Measurements from ENCODE around the gene VDAC1. TPM values are rescaled to one million over a fixed set of nuclear protein-coding genes. Genes with fewer than 3 reads are reported as not detected.

The VDAC1 gene
- total and polyA plus RNA-seq, 9 donors: 41.1 to 171 (median 89.9) TPM

GRCh38 chr5:133932441-133933168, 72.2 kb downstream of the VDAC1 start:
- Histone ChIP-seq H3K36me3 (no peaks in the 10 kb centered on the region), H3K27me3 (no peaks in the 10 kb centered on the region), H3K4me1 (ENCODE audit: insufficient read depth) (no peaks in the 10 kb centered on the region), H3K9me3 (no peaks in the 10 kb centered on the region), H3K27ac (no peak overlapping the region), H3K4me3 (no peak overlapping the region)
- TF ChIP-seq CTCF (IDR thresholded peaks at IDR 0.05): no peak
- no peak for TF ChIP-seq EP300 (IDR thresholded peaks at IDR 0.05)
- TF ChIP-seq POLR2A (IDR thresholded peaks at IDR 0.05): no peak
- DNase-seq: no peak
- intact Hi-C loops (cut with DNase I): no loop called here
- WGBS, 3 donors: 79 to 81% (median 79%) methylated on average over 13 of the region's 13 CpGs

GRCh38 chr5:133931546-133931945, 73.2 kb downstream of the VDAC1 start:
- intact Hi-C loops (cut with DNase I): no loop called here
- Histone ChIP-seq H3K4me3 (no peak overlapping the region), H3K36me3 (no peaks in the 10 kb centered on the region), H3K27ac (no peak overlapping the region), H3K9me3 (no peaks in the 10 kb centered on the region), H3K27me3 (no peaks in the 10 kb centered on the region), H3K4me1 (ENCODE audit: insufficient read depth) (peaks cover 2% of the 10 kb centered on the region)
- no peak for DNase-seq
- WGBS, 3 donors: 87 to 97% (median 97%) methylated on average over 5 of the region's 5 CpGs
- no peak for TF ChIP-seq CTCF (IDR thresholded peaks at IDR 0.05)
- TF ChIP-seq POLR2A (IDR thresholded peaks at IDR 0.05): no peak
- no peak for TF ChIP-seq EP300 (IDR thresholded peaks at IDR 0.05)

GRCh38 chr5:133930813-133931090, 74.0 kb downstream of the VDAC1 start:
- no peak for TF ChIP-seq POLR2A (IDR thresholded peaks at IDR 0.05)
- no peak for TF ChIP-seq EP300 (IDR thresholded peaks at IDR 0.05)
- no peak for TF ChIP-seq CTCF (IDR thresholded peaks at IDR 0.05)
- H3K27me3 ChIP-seq: no peaks in the 10 kb centered on the region
- H3K9me3 ChIP-seq: no peaks in the 10 kb centered on the region
- peaks cover 2% of the 10 kb centered on the region for H3K4me1 ChIP-seq (ENCODE audit: insufficient read depth)
- WGBS, 3 donors: 34 to 46% (median 36%) methylated on average over 3 of the region's 3 CpGs
- H3K36me3 ChIP-seq: no peaks in the 10 kb centered on the region
- no peak for DNase-seq
- H3K27ac ChIP-seq: no peak overlapping the region
- no peak overlapping the region for H3K4me3 ChIP-seq
- intact Hi-C loops (cut with DNase I): no loop called here

- no peak overlapping the region for H3K27ac ChIP-seq
- intact Hi-C loops (cut with DNase I): no loop called here
Measured at GRCh38 chr5:133930061-133930812, 74.5 kb downstream of the VDAC1 start.

More at GRCh38 chr5:133930061-133930812, 74.5 kb downstream of the VDAC1 start:
- TF ChIP-seq CTCF (IDR thresholded peaks at IDR 0.05) (no peak), EP300 (IDR thresholded peaks at IDR 0.05) (no peak), POLR2A (IDR thresholded peaks at IDR 0.05) (no peak)
- H3K36me3 ChIP-seq: no peaks in the 10 kb centered on the region
- 56 to 66% (median 63%) methylated on average over 16 of the region's 16 CpGs for WGBS, 3 donors
- H3K4me1 ChIP-seq (ENCODE audit: insufficient read depth): peaks cover 2% of the 10 kb centered on the region
- H3K9me3 ChIP-seq: no peaks in the 10 kb centered on the region
- H3K4me3 ChIP-seq: no peak overlapping the region
- DNase-seq: no peak
- no peaks in the 10 kb centered on the region for H3K27me3 ChIP-seq
